GM12892 (cell line): ENCODE measurements around the gene SORBS2.
A peak's percentile ranks its signal among the peaks of the same experiment; 100 is the strongest.

ENCODE experiments used
- POLR2A ChIP-seq: IDR thresholded peaks from 2 replicates; pipeline ENCODE4 v1.6.1; 2011; ENCODE audit warnings: low read depth, low read length, control low read depth
- TAF1 ChIP-seq: IDR thresholded peaks from 2 replicates; pipeline ENCODE4 v1.6.1; 2011; ENCODE audit warnings: low read depth, mild to moderate bottlenecking, control low read depth, low read length, borderline replicate concordance

- TF ChIP-seq POLR2A, result peak; percentile 40; the same call in 1 of the 2 replicates
- TF ChIP-seq TAF1, result no peak
Observed at GRCh38 chr4:185587427-185588161, 224.4 kb downstream of the SORBS2 start.
